NCI-H226 (cell line): Measurements from ENCODE around the gene KDM3B.
"Not testable (repeated sequence)": the region's sequence is repeated elsewhere in the genome, so short reads cannot be mapped to it uniquely, and the experiment has no call there.

Experiments used
- DNase-seq: peaks from one replicate; pipeline ENCODE4 v3.0.0-alpha.2; 2015

KDM3B gene

DNA sequence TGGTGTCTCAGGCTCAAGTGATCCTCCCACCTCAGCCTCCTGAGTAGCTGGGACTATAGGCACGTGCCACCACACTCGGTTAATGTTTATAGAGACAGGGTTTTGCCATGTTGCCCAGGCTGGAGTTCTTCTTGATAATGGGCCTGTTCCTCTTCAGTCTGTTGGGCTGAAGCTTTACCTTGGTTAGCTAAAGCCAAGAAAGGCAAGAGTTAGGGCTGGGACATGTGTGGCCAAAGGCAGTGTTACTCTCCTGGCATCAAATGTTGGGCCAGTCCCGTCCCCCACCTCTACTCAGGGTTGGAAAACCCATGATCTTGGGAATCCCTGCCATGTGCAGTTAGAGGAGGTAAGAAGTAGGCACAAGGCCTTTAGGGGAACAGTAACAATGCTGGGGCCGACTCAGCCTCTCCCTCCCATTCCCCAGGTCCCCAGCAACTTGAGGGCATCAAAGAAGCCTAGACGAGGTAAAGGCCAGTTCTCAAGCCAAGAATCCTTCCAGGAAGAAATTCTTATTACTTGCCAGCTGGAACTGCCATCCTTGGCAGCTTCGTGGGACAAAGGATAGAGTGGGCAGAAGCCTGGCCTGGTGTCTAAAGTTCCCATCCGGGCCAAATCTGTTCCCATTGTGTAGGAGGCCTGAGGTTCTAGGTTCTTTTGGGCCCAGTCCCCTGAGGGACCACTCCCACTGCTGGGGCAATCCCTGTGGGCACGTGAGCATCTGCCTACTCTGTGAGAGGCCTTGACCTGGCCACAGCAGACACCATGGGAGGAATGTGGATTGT lies 117.2 kb downstream of the KDM3B start:
- no peak for DNase-seq

DNA sequence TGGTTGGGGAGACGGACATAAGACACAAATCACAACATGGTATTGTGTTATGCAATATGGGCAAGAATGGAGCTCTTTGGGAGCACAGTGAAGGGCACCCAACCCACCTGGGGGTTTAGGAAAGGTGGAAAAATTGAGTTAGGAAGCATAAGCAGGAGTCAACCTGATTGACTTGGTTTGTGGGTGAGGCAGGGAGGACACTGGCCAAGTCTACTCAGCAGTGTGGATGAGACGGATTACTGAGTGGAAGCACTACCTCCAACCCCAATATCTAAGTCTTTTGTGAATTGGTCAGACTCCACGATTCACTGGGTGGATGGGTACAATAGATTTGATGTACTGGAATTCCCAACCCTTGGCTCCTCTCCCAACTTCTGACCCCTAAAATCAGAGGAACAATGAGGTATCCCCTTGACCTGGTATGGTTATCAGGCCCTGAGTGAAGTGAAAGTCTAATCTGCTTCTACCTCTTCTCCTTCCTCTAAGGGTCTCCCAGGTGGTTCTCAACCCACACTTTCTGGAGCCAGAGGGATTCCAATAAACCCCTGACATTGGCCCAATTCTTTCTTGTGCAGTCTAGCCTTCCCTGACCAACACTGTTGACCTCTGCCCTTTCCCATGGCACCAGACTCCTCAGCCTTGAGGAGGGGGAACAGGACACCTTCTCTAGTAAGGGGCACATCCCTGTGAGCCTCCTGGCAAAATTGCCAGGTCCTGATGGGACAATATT lies 118.0 kb downstream of the KDM3B start:
- DNase-seq = no peak

DNA sequence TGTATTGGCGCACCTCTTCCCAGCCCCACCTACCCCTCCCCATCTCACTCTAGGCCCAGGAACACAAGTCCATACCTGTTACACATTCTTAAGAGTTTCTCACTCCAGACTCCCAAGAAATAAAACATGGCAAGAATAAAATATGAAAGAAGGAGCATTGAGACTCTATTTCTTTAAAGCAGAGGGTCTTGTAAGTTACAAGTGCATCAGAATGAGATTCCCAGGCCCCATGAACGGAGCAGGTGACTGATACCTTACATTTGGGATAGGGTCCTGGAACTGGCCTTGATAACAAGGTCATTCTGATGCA lies 118.5 kb downstream of the KDM3B start:
- no peak for DNase-seq

DNA sequence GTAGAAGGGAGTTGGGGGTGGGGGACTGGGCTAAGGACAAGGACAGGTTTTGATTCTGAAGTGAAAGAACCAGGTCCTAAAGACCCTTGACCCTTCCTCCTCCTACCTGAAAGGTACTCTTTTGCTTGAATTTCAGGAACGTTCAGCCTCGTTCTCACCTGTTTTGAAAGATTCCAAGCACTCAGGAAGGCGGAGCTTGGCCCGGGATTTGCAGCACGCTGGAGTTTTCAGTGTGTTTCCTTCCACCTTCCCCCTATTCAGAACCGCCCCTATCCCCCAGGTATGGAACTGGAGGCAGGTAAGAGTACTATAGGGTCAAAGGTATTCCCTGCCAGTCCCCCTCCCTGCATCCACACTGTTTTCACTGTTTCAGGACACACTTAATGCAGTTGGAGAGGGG lies 119.9 kb downstream of the KDM3B start:
- DNase-seq = no peak

DNA sequence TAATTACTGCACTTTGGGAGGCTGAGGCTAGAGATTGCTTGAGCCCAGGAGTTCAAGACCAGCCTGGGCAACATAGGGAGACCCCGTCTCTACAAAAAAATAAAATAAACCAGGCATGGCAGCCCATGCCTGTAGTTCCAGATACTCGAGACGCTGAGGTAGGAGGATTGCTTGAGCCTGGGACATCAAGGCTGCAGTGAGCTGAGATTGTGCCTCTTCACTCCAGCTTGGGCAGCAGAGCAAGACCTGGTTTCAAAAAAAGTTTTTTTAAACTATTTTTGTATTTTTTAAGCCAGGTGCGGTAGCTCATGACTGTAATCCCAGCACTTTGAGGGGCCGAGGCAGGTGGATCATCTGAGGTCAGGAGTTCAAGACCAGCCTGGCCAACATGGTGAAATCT lies 120.7 kb downstream of the KDM3B start:
- DNase-seq = not testable (repeated sequence)

DNA sequence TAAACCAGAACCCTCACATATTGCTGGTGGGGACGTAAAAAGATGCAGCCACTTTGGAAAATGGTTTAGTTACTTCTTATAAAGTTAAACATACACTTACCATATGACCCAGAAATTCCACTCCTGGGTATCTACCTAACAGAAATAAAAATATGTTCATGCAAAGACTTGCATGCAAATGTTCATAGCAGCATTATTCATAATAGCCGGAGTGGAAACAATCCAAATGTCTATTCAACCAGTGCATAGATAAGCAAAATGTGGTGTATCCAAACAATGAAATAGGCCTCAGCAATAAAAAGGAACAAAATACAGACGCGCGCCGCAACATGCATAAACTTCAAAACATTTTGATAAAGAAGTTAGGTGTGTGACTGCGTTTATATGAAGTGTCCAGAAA lies 124.4 kb downstream of the KDM3B start:
- no peak for DNase-seq

DNA sequence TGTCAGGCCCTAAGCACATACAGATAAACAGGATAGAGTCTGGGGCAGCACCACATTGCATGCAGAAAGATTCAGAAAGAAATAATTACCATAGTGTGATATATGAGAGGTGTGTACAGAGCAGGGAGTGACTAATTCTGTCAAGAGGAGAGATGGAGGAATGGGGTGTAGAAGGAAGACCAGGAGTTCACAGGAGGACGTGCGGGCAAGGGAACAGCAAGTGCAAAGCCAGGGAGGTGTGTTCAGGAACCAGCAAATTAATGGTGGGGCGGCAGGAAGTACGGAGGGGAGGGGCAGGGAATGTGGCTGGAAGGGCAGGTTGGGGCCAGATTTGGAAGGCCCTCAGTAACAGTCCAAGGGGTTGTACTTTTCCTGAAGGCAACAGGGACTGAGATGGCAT lies 130.2 kb downstream of the KDM3B start:
- no peak for DNase-seq
